Osteoblast (primary cell): Measurements from ENCODE around the gene MRPS2. TPM values are rescaled to one million over a fixed set of nuclear protein-coding genes. Genes with fewer than 3 reads are reported as not detected.
"Not testable (repeated sequence)": the region's sequence is repeated elsewhere in the genome, so short reads cannot be mapped to it uniquely, and the experiment has no call there.

Experiments used
- DNase-seq: peaks from one replicate; pipeline ENCODE4 v3.0.0; 2011; ENCODE audit warnings: low spot score, mixed read lengths; ENCODE audit not compliant: insufficient read length; ENCODE audit errors: missing footprints
- H2AFZ ChIP-seq: 2 replicates; pipeline ENCODE4 v1.6.0; 2011; ENCODE audit warnings: mild to moderate bottlenecking, low read length
- H3K27ac ChIP-seq: 2 replicates; pipeline ENCODE4 v1.5.1; 2011; ENCODE audit warnings: mild to moderate bottlenecking, low read depth, low read length, moderate library complexity
- H3K27me3 ChIP-seq: 2 replicates; pipeline ENCODE4 v1.6.0; 2012; ENCODE audit warnings: mild to moderate bottlenecking, control low read depth, inconsistent platforms, low read length, moderate library complexity; ENCODE audit not compliant: insufficient read depth
- H3K36me3 ChIP-seq: 2 replicates; pipeline ENCODE4 v1.5.1; 2011; ENCODE audit warnings: mild to moderate bottlenecking, low read length, control low read depth, moderate library complexity; ENCODE audit not compliant: insufficient read depth
- H3K4me1 ChIP-seq: 2 replicates; pipeline ENCODE4 v1.5.1; 2011; ENCODE audit warnings: mild to moderate bottlenecking, low read length, control low read depth, moderate library complexity; ENCODE audit not compliant: insufficient read depth
- H3K4me2 ChIP-seq: 2 replicates; pipeline ENCODE4 v1.6.0; 2011; ENCODE audit warnings: mild to moderate bottlenecking, low read length; ENCODE audit not compliant: insufficient read depth
- H3K4me3 ChIP-seq: fragments of 200-600 bp; sonication (generic); 3 replicates; pipeline ENCODE4 v1.5.1; 2012; ENCODE audit warnings: mild to moderate bottlenecking, low read length, inconsistent platforms; ENCODE audit not compliant: insufficient read depth
- H3K79me2 ChIP-seq: 2 replicates; pipeline ENCODE4 v1.6.0; 2012; ENCODE audit warnings: mild to moderate bottlenecking, low read length, control low read depth, inconsistent platforms; ENCODE audit not compliant: insufficient read depth
- H3K9me3 ChIP-seq: 2 replicates; pipeline ENCODE4 v1.5.1; 2011; ENCODE audit warnings: low read depth, low read length, control low read depth
- H4K20me1 ChIP-seq: 2 replicates; pipeline ENCODE4 v1.6.0; 2012; ENCODE audit warnings: mild to moderate bottlenecking, low read length, control low read depth; ENCODE audit not compliant: insufficient read depth
- CTCF ChIP-seq: IDR thresholded peaks from 2 replicates; pipeline ENCODE4 v1.5.1; 2011; ENCODE audit warnings: mild to moderate bottlenecking, low read depth, low read length, moderate library complexity; ENCODE audit errors: extremely low read depth
- total RNA-seq: library from RNA; depleted of rRNA; stranded (reverse); fragments of >200 nt; gene quantifications from 2 replicates; pipeline ENCODE4 v1.2.3, GENCODE V29; 2012

MRPS2 gene
- total RNA-seq, 1 donor = 13.0 TPM

GRCh38 chr9:135533113-135533512 lies 32.6 kb downstream of the MRPS2 start:
- no peak overlapping the region for H3K4me2 ChIP-seq
- no peaks in the 10 kb centered on the region for H3K36me3 ChIP-seq
- no peak for TF ChIP-seq CTCF

GRCh38 chr9:135533674-135534073 lies 33.2 kb downstream of the MRPS2 start:
- Histone ChIP-seq H2AFZ (no peak overlapping the region), H3K4me2 (no peak overlapping the region), H3K27me3 (peaks cover 3% of the 10 kb centered on the region), H3K27ac (no peak overlapping the region), H3K4me1 (no peaks in the 10 kb centered on the region), H4K20me1 (no peaks in the 10 kb centered on the region), H3K4me3 (no peak overlapping the region), H3K36me3 (no peaks in the 10 kb centered on the region), H3K79me2 (no peaks in the 10 kb centered on the region), H3K9me3 (no peaks in the 10 kb centered on the region)
- TF ChIP-seq CTCF = no peak
- DNase-seq = no peak

More at GRCh38 chr9:135533113-135533512, 32.6 kb downstream of the MRPS2 start:
- Histone ChIP-seq H3K9me3 (no peaks in the 10 kb centered on the region), H3K4me1 (no peaks in the 10 kb centered on the region), H3K79me2 (no peaks in the 10 kb centered on the region), H3K27me3 (peaks cover 3% of the 10 kb centered on the region), H4K20me1 (no peaks in the 10 kb centered on the region), H3K4me3 (no peak overlapping the region), H2AFZ (no peak overlapping the region), H3K27ac (no peak overlapping the region)
- DNase-seq = no peak

- not testable (repeated sequence) for H3K79me2 ChIP-seq, H3K4me1 ChIP-seq, H3K4me3 ChIP-seq, H2AFZ ChIP-seq, DNase-seq, H3K4me2 ChIP-seq, H3K9me3 ChIP-seq, H3K36me3 ChIP-seq, H3K27me3 ChIP-seq, H4K20me1 ChIP-seq, H3K27ac ChIP-seq
These were observed 33.8 kb downstream of the MRPS2 start for GRCh38 chr9:135534192-135534711.

- H3K79me2 ChIP-seq, H3K27ac ChIP-seq, H3K9me3 ChIP-seq, DNase-seq, H3K4me1 ChIP-seq, H2AFZ ChIP-seq, H3K27me3 ChIP-seq, H3K4me2 ChIP-seq, H4K20me1 ChIP-seq, H3K36me3 ChIP-seq, H3K4me3 ChIP-seq: not testable (repeated sequence)
These were observed 34.3 kb downstream of the MRPS2 start for GRCh38 chr9:135534826-135535225.

- not testable (repeated sequence) for H2AFZ ChIP-seq, H3K4me2 ChIP-seq
These were observed 35.1 kb downstream of the MRPS2 start for GRCh38 chr9:135535631-135536030.

More at GRCh38 chr9:135535631-135536030, 35.1 kb downstream of the MRPS2 start:
- H4K20me1 ChIP-seq, H3K4me1 ChIP-seq, H3K36me3 ChIP-seq, DNase-seq, H3K27ac ChIP-seq, H3K9me3 ChIP-seq, H3K27me3 ChIP-seq, H3K4me3 ChIP-seq, H3K79me2 ChIP-seq: not testable (repeated sequence)
